Activated gamma-delta T cell treated with Interleukin-2 at 50 U/mL for 16 hours (primary cell): ENCODE data around the gene EXOC7.
"Not testable (repeated sequence)": the region's sequence is repeated elsewhere in the genome, so short reads cannot be mapped to it uniquely, and the experiment has no call there.

Experiments
- DNase-seq: peaks from one replicate; pipeline ENCODE4 v3.0.0-alpha.2; 2020

The EXOC7 gene

DNA sequence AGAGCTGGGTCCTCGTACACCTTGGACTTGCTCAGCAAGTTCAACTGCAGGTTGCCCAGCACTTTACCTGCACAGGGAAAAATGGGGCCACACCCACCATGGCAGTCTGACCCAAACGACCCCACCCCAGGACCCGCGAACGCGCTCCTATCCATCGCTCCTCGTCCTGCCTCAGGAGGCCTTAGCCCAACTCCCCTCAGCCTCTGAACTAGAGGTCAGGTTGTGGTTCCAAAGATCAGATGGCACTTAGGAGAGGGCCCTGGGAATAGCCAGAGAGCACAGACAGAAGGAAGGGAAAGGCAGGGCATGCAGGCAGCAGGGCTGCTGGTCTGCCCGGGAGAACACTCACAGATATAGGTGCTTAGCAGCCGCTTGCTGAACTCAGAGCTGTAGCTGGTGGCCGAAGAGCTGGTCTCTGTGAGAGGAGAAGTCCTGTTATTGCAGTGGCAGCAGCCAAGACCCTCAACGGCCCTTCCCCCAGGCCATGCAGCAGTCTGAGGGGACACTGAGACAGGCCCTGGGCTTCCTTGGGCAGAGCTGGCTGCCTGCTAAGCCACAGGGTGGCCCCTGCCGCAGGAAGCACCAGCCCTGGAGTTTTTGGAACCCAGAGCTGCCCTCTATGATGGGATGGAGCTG lies 17.7 kb downstream of the EXOC7 start:
- DNase-seq, result no peak

DNA sequence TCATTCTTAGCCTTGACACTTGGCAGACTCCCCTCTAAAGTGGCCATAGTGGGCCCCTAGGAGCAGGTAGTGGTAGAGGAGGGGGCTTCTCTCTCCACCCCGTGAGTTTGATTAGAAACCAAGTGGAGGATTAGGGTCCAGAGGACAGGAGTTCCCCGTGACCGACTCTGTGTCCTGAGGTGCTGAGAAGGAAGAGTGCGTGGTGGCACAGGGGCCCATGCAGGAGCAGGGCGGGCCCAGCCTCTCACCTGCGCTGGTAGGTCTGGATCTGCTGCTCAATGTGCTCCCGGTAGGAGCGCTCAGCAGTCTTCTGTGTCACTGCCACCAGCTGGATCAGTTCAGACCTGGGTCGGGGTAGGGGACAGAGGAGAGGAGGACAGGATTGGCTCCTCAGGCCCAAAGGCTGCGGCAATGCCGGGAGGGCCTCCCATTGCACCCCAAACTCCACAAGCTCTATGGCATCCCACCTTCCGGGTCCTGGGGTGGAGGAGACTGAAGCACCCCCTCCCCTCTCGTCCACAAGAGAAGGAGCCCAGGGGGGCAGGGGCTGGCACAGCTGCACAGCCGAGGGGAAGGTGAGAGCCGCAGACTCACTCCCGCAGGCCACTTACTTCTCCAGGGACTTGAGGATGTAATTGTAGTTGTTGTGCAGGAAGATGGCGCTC lies 18.4 kb downstream of the EXOC7 start:
- DNase-seq, result no peak

DNA sequence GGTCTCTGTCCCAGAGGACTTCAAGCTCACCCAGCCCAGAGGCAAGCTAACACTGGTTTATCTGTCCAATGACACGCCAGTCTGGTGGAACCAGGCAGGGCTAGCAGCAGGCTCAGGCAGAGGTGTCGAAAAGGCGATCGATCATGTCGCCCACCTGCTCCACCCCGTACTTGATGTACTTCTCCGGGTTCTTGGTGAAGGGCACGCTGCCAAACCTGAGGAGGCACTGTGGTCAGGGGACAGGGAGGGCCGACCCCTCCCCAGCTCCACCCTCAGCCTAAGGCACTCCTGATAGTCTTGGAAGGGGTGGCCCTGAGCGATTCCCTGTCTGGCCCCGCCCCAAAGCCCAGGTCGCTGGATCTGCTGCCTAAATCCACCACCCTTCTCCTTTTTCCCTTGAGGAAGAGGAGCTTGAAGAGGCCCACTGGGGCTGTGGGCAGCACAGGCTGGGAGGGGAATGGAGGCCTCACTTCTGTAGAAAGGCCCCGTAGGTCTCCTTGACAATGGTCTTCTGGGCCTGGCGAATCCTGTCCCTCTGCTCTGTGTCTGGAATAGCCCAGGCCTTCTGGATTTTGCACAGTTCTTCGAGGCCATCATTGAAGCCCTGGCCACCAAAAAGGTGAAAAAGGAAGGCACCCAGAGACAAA lies 19.9 kb downstream of the EXOC7 start:
- no peak for DNase-seq

DNA sequence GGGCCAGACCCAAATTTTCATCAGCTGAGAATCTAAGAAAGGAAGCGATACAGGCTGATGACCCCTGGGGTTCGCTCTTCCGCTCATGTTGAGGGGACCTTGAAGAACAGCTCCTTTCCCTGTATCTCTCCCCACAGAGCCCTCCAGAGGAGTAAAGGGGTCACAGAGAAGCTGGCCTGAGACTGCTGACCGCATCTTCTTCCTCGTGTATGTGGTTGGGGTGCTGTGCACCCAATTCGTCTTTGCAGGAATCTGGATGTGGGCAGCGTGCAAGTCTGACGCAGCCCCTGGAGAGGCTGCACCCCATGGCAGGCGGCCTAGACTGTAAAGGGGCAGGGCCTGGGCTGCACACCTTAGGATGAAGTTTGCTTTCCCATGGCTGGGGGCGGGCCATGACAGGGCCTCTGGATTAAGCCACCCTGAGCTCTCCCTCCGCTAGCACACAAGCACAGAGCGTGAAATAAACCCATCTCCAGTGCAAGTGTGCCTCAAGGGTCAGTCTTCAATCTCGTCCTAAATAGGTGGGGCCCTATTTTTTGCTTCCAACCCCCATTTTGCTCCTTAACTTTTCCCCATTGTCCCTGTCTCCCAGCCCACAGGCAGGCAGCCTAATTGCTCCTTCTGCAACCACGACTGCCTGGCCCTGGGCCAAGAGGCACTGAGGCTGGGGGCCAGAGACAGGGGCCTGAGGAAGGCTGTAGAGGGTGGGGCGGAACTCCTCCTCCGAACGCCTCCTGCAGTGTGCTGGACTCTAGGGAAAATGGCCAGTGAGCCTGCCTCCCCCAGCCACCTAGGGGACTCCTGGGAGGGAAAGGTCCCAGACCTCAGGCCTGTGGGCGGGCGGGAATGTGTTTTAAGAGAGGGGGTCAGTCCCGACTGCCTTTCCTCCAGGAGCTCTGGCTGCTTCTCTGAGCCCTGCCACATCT lies 21.0 kb downstream of the EXOC7 start:
- no peak for DNase-seq

DNA sequence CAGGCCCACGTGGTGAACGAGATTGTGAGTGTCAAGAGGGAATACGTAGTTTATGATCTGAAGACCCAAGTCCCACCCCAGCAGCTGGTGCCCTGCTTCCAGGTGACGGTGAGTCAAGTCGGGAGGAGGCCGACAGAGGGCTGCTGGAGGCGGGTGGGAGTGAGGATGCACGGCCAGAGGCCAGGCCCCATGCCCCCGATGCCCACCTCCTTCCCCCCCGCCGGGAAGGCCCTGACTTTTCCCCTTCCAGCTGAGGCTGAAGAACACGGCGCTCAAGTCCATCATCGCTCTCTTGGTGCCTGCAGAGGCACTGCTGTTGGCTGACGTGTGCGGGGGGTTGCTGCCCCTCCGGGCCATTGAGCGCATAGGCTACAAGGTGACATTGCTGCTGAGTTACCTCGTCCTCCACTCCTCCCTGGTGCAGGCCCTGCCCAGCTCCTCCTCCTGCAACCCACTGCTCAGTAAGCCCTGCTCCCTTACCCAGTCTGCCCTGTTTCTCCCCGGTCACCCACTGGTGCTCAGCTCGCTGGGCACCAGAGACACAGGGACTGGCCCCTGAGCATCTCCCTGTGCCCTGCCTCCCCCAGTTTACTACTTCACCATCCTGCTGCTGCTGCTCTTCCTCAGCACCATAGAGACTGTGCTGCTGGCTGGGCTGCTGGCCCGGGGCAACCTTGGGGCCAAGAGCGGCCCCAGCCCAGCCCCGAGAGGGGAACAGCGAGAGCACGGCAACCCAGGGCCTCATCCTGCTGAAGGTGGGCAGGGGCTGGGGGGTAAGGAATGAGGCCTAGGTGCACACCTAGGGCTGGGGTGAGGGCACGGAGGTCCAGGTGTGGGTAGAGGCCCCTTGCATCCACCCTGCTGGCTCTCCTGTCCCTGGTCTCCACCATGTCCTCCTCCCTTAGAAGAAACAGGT lies 22.0 kb downstream of the EXOC7 start:
- DNase-seq, result no peak

DNA sequence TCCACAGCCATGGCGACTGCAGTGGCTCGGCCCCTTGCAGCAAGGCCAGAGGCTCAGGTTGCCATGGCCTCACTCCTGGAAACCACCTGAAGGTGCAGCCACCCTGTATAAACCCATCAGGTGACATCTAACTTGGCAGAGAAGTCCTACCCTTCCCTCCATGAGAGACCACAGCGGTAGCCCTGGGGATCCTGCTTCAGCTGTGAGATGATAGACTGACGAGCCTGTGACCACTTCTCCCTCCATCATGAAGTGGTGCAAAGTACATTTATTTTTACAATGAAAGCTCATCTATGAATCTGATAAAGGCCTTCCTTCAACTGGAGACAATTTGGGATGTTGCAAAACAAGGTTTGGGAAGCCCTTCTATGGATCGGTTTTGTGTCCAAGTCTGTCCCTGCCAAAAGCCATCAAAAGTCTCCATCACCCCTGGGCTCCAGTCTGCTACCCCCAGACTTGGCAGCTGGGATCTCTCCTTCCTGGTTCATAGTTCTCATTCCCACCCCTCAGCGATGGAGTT lies 22.8 kb downstream of the EXOC7 start:
- no peak for DNase-seq

DNA sequence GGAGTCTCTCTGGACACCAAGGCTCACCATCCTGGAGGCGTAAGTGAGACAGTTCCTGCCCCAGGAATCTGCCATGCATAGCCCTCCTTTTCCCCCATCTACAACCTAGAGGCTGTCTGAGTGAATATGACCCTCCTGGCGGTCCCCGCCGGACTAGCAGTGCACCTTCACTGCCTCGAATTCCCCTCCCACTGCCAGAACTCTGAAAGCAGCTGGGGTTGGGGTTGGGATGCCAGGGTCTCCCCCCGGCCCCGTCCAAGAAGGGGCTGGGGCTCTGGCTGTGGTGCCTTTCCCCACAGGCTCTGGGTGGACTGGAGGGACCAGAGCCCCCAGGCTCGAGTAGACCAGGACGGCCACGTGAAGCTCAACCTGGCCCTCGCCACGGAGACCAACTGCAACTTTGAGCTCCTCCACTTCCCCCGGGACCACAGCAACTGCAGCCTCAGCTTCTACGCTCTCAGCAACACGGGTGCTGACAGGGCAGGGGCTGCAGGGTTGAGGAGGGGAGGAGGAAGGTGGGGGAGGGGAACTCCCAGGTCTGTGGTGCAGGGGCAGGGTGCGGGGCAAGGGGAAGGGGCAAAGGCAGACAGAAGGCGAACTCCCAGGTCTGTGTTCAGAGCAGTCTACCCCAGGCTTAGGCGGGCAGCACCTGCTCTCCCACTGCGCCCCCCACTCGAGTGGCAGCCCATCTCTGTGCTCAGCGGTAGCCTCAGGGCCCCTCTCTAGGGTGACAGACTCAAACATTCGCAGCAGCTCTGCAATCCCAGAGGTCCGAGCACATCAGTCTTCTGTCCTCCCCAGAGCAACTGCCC lies 23.4 kb downstream of the EXOC7 start:
- DNase-seq, result no peak

DNA sequence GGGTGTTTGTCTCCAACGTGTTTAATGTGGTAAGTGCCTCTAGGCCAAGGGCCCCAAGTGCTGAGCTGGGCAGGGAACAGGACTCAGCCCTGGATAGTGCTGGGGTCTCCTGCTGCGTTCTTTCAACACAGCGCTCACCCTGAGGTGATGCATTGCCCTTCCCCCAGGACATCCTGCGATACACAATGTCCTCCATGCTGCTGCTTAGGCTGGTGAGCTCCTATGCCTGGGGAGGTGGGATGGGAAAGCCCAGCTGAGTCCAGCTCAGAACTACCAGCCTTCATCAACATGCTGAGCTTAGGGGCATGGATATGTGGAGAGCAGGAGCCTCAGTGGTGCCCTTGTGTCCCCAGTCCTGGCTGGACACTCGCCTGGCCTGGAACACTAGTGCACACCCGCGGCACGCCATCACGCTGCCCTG lies 24.0 kb downstream of the EXOC7 start:
- no peak for DNase-seq

DNA sequence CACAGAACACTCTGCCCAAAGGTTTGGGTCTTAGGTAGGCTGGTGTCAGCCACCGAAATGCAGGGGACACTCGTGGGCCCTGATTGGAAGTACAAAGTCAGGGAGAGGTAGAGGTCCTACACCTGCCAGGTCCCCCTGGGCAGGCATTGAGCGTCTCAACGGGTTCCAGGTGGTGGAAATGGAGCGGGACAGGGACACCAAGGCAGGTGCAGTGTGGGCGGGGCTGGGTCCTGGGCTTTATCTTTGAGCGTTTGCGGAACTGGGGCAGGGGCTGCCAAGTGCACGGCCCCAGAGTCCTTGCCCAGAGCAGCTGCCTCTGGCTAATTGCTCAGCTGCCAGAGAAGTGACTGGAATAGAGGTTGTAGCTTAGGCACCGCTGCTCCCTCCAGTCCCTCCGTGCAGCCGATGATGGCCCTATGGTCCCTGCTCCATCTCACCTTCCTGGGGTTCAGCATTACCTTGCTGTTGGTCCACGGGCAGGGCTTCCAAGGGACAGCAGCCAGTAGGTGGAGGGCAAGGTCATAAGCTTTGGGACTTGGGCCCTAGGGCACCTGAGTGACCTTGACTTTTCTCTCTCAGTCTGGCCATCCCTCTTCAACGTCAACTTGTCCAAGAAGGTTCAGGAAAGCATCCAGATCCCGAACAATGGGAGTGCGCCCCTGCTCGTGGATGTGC lies 24.6 kb downstream of the EXOC7 start, which contains the start of gene ZACN:
Gene ZACN (plus strand): TSS at position 323 of the 675 bp plus-strand sequence. CDS start 83 bp downstream, at position 406.
- no peak for DNase-seq

DNA sequence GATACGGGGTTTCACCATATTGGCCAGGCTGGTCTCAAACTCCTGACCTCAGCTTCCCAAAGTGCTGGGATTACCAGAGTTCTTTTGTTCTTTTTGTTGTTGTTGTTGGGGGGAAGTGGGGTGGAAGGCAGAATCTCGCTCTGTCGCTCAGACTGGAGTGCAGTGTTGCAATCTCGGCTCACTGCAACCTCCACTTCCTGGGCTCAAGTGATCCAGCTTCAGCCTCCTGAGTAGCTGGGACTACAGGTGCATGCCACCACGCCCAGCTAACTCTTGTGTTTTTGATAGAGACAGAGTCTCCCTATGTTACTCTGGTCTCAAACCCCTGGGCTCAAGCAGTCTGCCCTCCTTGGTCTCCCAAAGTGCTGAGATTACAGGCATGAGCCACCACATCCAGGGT lies 25.2 kb downstream of the EXOC7 start:
- not testable (repeated sequence) for DNase-seq

DNA sequence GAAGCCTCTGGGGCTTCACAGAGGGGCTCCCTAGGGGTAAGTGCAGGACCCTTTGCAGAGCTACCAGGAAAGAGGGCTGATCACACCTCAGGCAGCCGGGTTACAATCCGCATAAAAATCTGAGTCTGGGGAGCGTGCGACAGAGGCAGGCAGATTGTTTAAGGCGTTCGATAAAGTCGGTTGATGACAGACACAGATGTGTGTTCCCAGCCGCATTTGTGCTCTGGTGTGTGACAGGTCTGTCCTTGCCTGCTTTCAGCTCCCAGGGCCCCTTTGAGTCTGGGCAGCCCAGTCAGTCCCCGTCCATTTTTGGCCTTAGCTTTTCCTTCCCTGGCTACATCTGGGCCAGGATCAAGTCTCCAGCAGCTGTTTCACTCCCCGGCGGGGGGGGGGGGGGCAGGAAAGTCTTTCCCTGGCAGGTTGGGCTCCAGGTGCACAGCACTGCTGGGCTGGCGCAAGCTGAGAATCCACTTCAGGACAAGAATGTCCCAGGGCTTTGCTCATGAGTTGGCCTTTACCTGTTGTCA lies 25.9 kb downstream of the EXOC7 start:
- DNase-seq, result no peak

DNA sequence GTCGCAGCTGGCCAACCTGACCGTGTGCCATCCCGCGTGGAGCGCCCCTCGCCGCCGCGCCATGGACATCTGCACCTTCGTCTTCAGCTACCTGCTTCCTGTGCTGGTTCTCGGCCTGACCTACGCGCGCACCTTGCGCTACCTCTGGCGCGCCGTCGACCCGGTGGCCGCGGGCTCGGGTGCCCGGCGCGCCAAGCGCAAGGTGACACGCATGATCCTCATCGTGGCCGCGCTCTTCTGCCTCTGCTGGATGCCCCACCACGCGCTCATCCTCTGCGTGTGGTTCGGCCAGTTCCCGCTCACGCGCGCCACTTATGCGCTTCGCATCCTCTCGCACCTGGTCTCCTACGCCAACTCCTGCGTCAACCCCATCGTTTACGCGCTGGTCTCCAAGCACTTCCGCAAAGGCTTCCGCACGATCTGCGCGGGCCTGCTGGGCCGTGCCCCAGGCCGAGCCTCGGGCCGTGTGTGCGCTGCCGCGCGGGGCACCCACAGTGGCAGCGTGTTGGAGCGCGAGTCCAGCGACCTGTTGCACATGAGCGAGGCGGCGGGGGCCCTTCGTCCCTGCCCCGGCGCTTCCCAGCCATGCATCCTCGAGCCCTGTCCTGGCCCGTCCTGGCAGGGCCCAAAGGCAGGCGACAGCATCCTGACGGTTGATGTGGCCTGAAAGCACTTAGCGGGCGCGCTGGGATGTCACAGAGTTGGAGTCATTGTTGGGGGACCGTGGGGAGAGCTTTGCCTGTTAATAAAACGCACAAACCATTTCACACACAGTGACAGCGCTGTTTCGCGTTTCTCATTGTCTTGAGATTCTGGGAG lies 26.6 kb downstream of the EXOC7 start:
- DNase-seq, result no peak

DNA sequence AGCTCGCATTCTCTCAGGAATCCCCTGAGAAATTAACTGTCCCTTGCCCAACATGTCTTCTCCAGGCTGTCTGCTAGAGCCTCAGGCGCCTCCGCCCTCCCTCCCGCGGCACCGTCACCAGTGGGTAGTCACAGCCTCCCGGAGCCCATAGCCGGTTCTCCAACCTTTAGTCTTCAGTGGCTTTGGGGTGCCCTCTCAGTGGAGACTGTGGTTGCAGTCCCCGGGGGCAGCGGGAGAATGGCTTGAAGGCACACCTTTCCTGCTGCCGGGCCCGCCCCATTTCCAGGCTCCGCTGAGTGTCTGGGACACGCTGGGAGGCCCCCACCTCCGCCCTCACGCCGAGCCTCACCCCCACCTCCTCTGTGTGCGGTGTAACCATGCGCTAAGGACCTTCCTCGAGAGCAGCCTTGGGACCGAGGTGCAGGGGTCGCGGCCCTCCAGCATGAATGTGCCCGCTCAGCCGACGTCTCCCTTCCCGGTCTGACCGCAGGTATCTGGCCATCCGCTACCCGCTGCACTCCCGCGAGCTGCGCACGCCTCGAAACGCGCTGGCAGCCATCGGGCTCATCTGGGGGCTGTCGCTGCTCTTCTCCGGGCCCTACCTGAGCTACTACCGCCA lies 27.3 kb downstream of the EXOC7 start:
- DNase-seq, result no peak

DNA sequence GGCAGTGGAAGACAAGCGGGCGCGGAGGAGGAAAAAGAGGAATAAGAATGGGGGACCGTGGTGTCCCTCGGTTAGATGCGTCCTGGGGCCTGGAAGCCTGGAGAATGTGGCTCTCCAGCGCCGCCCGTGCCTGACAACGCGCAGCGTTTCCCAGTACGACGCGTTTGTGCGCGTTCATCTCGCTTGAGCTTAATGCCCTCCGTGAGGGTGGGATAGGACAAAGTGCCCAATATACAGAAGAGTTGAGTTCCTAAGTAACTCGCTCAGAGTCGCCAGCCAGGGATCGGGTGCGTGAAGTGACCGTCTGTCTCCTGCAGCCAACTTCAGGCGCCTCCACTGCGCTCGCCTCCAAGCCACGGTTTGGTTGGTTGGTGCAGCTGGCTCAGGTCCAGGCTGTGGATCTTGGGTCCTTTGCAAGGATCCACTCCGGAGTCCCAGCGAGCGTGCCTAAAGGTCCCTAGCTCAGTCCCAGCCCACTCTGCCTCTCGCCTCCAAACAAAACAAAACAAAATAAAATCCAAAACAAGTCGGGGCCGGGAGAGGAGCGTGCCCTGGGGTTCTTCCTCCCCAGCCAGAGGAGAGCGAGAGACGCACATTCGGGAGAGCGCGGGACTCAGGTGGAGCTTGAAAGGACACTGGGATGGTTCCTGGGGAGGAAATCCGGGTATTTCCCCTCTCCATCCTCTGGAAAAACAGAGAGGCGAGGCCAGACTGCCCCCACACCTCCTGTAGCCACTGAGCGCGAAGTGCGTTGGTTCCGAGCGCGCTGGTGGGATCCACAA lies 28.0 kb downstream of the EXOC7 start:
- DNase-seq, result no peak

DNA sequence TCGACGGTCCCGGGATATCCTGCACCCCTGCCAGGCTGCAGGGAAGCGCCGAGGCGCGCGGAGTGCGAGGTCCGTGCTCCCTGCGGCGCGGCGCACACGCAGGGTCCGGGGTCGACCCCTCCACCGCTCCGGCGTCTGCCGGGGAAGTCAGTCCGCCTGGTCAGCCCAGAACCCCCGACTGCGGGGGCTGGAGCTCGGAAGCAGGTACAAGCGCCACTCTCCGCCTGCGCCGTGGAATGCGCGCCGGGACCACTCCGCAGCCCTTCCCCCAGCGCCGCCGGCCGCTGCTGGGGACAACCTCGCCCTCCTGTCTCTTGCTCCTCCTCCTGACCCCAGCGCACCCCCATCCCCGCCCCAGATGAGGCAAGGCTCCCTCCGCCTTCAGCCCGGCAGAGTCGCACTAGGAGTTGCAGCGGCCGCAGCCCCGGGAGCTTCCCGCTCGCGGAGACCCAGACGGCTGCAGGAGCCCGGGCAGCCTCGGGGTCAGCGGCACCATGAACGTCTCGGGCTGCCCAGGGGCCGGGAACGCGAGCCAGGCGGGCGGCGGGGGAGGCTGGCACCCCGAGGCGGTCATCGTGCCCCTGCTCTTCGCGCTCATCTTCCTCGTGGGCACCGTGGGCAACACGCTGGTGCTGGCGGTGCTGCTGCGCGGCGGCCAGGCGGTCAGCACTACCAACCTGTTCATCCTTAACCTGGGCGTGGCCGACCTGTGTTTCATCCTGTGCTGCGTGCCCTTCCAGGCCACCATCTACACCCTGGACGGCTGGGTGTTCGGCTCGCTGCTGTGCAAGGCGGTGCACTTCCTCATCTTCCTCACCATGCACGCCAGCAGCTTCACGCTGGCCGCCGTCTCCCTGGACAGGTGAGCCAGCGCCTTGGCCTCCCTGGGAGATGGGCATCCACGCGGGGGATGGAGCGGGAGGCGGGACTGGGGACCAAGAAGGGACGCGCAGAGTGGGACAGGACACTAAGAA lies 28.9 kb downstream of the EXOC7 start, which contains the start of gene GALR2:
Gene GALR2 (plus strand): TSS at position 392 of the 974 bp plus-strand sequence. CDS start 103 bp downstream, at position 495.
- no peak for DNase-seq

DNA sequence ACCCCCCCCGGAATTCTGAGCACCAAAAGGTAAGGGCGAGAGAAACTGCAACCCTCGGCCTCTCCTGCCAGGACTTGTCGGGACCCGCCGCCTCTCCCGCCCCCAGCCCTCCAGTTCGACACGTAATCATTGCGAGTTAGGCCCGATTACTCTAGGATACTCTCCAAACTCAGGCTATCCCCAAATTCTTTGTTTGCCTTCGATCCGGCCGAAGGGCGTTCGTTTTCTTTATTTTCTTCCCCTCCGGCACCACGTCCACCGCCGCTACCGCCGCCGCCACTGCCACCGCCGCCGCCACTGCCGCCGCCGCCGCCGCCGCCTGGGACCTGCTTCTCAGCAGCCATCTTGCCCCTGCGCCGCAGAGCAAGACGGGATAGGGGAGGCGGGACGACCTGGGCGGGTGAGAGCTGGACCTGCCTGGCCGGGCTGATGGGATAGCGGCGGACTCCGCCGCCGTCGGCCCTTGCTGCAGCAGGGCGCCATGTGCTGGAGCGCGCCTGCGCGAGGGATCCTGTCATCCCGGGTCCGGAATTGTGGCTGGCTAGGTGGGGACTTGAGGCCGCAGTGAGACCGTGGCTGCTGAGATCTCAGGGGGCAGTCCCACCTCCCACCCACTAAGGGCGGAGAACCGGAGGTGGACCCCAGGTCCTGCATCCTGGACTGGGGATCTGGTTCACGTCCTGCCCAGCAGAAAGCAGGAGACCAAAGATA lies 31.3 kb downstream of the EXOC7 start, which contains the start of gene SRP68:
Gene SRP68 (minus strand): TSS at position 370 of the 711 bp plus-strand sequence. CDS start 26 bp downstream, at position 344.
- DNase-seq, result peak; percentile 81
